Effector CD8-positive, alpha-beta T cell (primary cell): ENCODE results near the gene WDR4.
"Not testable (repeated sequence)": the region's sequence is repeated elsewhere in the genome, so short reads cannot be mapped to it uniquely, and the experiment has no call there.

Source experiments
- DNase-seq: peaks from one replicate; lab custom pipeline; 2025; lab: John Stamatoyannopoulos, UW

Gene WDR4

DNA sequence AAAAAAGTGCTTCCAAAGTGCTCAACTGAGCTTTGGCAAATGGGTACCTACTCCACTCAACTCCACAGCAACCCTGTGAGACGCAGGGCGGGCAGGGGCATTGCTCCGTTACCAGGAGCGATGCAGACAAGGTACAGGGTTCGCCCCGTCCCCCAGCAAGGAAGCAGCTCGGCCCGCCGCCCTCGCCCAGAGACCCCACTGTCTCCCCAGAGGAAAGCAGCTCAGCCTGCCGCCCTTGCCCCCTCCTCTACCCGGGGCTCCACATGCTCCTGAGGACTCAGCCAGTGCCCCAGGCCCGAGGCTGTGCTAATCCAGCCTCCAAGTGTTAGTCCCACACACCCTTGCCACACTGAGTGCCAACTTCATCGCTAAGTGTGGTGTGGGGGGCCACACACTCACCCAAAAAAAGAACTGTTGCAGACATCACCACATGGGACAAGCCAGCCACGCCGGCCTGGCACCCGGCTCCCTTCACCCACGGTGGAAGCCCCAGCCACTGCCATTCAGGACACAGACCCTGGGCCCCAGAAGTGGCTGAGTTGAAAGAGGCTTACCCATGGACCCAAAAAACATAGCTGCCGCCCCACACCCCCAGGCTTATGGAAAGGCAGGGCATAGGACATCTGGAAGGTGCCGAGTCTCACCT is 26.3 kb downstream of the WDR4 start:
- DNase-seq, result no peak

DNA sequence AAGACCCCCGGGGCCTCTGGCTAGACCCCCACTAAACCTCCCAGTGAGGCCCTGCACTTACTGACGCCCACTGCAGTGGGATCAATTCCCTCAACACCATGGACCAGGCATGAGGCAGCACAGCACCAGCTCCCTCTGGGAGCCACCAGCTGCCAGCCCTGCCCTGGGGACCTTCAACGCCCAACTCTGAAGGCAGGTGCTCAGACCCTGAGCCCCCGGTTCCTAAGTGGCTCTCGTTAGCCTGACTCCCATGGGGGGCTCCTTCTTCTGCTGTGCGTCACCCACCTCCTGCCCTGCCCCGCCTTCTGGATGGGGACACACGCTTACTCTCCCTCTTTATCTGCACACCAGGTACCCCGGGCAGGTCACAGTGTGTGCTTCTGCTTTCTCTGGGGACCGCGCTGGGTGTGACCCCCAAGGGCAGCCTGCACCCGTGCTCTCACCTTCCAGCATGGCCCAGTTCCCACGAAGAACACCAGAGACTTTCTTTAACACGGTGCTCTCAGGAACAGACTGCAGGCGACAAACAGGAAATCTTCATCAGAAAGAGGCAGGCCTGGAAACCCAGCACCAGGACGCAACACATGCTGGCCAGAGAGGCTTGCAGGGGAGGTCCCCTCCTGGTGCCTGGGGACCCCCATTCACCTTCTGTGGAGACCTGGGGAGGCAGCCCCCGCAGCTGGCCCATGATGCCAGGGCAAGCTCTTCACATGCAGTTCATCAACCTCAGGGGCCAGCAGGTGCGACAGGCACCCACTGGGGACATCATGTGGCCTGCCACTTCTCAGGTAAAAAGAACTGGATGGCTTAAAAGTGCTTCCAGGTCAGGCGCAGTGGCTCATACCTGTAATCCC is 27.3 kb downstream of the WDR4 start:
- DNase-seq, result no peak

DNA sequence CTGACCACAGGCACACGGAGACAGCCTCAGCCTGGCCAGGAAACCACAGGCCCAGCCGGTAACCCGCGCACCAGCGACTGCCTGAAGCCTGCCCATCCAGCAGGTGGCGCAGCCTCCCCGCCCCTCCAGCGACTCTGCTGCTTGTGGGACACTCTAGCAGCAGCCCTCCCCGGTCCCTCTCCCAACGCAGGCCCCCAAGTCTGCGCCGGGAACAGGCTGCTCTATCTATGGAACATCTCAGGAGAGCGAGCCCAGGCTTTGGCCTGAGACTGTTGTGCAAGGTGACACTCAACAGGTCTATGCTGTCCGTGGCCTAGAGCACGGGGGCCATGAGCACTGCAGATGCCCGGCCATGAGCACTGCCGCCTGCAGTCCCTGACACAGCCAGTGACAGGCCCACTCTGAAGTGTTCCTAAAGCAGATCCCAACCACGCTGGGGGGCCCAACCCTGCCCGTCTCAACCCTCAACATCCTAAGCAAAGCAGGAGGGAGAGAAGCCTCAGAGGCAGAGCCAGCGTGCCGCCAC is 28.4 kb downstream of the WDR4 start:
- DNase-seq, result no peak

DNA sequence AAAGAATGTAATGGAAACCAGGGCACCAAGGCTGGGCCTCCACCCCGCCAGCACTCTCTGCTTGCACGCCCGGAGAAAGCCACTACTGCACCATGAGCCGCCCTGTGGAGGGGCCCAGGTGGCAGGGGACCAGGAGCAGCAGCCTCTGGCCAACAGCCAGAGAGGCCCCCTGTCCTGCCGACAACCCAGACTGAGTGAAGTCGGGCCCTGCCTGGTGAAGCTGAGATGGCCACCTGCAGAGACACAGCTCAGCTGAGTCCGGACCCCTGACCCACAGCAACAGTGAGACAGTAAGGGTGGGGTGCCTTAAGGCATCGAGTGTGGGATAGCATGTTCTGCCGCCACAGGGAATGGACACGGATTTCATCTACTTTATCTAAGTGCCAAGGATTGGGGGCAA is 28.9 kb downstream of the WDR4 start:
- no peak for DNase-seq

DNA sequence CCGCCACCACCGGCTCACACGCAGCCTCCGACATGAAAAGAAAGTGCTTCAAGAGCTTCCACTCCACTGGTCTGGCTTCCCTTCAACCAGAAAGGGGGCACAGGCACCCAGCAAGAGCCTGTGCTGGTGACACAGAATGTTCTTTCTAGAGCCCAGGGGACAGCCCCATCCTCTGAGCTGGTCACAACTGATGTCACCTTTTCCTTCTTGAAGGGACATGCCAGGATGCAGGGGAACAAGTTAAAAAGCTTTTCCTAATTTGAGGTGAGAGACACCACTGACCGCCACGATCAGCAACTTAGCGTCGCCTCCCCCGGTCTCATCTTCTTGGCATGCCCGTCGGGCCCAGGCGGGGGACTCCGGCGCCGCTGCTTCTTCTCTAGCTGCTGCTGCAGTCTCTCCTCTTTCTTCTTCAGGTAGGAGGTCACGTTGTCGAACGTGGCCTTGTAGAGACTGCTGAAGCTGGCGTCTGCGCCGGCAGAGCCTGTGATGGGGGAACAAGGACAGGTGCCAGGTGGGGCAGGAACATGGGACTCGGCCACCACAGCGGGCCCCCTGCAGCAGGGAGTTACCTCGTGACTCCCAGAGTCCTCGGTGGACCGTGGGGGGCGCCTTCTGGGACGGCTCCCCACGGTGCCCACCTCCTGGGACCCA is 29.5 kb downstream of the WDR4 start:
- no peak for DNase-seq

DNA sequence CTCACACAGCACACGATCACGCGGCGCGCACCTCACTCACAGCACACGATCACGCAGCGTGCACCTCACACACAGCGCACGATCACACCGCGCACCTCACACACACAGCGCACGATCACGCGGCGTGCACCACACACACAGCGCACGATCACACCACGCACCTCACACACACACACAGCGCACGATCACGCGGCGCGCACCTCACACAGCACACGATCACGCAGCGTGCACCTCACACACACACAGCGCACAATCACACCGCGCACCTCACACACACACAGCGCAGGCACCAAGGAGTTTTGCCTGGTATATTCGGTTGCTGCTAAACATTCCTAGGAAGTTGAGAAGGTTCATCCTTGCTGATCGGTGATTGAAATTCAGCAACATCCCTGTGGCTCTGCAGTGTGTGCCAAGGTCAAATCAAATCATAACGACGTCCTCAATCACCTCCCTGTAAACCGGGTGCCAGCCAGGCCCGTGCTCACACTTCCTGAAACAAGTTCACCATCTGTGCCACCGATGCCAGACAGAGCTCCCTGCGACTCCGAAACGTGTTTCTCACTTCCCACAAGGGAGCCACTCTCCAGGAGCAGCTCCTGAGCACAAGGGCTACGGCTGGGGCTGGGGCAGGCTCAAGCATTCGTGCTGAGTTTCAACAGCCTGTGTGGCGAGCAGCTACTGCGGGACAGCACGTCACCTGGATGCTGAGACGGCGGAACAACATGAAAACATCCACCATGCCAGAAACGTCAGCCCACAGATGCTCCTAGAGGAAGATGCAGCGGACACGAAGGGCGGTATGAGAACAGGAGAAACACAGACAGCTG is 30.2 kb downstream of the WDR4 start:
- no peak for DNase-seq

DNA sequence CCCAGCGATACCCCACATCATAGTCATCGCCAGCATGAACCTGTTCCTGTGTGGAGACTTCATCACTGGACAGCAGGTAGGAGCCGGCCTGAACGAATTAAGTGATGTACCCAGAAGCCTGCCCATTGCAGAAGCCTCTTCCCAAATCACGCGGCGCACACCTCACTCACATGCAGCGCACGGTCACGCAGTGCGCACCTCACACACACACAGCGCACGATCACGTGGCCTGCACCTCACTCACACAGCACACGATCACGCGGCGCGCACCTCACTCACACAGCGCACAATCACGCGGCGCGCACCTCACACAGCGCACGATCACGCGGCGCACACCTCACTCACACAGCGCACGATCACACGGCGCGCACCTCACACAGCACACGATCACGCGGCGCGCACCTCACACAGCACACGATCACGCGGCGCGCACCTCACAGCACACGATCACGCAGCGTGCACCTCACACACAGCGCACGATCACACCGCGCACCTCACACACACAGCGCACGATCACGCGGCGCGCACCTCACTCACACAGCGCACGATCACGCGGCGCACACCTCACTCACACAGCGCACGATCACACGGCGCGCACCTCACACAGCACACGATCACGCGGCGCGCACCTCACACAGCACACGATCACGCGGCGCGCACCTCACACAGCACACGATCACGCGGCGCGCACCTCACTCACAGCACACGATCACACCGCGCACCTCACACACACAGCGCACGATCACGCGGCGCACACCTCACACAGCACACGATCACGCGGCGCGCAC is 31.0 kb downstream of the WDR4 start:
- not testable (repeated sequence) for DNase-seq

DNA sequence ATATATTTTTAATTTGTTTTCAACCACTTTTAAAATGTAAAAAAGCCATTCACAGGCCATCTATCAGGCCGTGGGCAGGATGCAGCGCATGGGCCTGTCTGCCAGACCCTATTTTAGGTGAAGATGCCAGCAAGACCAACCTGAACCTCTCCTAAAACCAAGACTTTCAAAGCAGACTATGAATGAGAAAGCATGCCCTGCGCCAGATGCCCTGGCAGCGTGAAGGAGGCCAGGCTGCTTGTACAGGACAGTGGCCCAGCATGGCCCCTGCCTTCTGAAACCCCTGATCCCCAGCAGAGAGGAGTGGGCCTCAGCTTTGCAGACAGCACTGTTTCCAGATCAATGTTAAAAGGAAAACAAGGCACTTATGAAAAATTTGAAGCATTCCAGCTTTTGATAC is 31.6 kb downstream of the WDR4 start:
- no peak for DNase-seq

DNA sequence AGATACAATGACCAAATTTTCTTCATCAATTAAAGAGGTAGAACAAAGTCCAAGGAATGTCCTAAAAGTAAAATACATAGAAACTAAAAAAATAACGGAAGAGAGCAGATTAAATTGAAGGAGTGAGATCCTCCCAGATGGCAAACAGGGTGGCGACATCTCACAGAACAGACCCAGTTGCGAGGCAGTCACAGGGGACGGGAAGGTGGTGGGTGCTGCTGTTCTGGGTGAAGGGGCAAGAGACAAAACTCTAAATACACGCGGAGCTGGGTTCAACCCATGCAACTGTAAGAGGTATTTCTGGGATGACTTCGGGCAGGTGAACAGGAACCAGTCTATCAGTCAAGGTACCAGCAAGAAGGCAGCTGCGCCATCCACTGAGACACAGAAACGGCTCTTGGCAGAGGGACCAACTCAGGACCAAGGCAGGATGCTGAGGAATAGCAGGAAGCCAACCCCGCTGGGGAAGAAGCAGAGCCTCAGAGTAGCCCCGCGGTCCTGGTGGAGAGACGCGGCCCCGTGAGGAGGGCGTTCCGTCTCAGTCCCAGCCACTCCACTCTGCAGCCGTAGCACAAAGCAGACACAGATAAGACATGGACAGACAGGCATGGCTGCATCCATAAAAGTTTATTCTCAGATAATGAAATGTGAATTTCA is 32.2 kb downstream of the WDR4 start:
- no peak for DNase-seq

DNA sequence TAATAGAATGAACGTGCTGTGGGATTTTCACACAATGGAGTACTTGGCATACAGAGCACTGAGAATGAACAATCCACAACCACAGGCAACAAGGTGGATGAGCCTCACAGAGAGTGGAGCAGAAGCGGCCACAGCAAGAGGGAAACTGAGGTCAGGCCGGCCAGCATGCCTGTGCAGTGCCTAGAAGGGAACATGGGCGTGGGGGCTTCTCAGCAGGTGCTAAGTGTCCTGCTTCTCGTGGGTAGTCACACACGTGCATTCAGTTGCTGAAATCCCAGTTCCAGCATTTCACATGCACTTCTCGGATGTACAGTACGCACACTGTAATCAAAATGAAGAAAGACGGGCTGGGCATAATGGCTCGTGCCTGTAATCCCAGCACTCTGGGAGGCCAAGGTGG is 33.1 kb downstream of the WDR4 start:
- no peak for DNase-seq

DNA sequence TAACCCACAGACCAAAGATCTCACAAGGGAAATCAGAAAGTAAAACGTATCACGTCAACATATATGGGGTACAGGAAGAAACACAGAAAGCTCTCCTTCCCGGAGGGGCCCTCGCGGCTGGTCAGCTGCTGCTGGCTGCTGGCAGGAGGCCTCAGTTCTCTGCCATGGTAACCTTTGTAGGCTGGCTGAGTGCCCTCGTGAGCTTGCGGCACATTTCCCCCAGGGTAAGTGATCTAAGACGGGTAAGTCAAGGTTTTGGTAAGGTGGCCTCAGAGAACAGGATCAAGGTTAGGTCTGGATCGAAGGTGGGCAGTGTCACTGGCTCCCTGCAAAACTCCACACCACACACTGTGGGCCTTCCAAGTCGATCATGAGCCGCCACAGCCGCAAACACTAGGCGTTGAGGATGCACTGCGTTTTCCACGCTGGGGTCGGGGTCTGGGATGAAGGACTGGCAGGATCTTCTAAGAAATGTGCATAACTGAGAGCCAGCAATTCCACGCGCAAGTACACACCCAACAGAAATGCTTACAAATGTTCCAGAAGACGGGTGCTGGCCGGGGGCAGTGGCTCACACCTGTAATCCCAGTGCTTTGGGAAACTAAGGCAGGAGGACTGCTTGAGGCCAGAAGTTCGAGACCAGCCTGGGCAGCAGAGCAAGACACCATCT is 33.9 kb downstream of the WDR4 start:
- no peak for DNase-seq

DNA sequence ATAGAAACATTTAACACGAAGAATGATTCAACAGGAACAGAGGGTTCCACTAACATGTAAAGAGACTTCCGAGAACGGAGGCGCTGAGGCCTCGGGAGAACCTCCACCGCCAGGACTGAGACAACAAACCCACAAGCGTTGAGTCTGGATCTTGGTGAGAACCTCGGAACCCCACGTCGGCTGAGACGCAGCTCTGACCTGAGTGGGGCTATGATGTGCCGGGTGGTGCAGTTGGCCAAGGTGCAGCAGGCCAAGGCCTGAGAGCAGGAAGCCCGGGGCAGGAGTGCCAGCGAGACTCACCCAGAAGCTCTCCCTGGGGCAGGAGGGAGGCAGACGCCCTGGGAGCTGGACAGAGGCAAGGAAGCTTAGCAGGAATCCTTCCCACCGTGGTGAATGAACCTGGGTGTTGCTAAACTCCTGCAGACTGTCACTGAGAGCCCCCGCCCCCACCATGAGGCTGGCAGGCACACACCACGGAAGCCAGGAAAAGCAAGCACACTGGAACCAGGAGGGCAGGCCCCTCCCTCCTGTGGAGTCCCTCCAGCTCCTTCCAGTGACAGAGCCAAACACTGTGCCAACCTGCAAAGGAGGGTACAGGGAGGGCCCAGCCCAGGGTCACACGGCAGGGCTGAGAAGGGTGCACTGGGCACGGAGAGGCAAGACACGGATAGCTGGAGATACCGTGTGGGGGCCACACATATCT is 34.8 kb downstream of the WDR4 start:
- DNase-seq, result no peak

DNA sequence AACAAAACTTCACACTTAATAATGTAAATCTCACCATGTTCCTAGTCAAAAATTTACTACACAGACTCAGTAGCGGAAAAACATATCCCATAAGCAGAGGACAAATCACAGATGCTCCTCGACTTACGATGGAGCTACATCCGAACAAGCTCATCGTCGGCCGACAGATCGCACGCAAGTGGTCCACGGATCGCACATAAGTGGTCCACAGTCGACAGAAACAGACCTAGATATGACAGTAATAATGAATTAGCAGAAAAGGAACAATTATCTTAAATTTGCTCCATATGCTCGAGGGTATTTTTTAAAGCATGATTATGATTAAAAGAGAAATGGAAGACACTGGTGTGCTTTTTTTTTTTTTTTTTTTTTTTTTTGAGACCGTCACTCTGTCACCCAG is 36.3 kb downstream of the WDR4 start:
- no peak for DNase-seq

DNA sequence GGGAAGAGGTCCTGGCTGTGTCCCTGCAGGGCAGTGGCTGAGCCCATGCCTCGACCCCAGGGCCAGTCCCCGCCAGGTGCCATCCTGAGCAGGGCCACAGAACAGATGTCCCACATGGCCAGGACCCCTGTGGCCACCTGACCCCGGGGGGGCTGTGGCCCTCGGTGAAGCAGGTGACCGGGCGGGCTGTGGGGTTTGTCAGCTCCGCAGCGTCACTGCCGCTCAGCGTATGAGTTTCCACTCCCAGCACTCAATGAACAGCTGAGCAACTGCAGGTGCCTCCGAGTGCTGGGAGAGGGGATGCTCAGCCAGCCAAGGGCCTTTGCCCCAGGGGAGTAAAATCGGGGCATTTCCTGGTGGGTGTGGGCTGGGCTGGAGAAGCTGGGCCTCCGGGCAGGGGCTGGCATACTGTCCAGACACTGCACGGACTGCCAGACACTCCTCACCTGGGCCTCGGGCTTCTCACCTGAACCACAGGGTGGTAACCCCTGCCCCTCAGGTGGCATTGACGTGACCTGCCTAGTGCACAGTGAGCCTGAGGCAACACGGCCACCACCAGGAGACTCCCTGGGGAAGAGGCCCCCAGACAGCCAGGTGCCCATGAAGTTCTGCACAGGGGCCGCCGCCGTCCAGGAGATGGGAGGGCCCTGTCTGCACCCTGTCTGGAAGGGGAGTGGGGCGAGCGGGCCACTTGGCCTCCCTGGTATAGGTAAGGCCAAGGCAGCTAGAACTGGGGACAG is 37.3 kb downstream of the WDR4 start:
- DNase-seq, result not testable (repeated sequence)

DNA sequence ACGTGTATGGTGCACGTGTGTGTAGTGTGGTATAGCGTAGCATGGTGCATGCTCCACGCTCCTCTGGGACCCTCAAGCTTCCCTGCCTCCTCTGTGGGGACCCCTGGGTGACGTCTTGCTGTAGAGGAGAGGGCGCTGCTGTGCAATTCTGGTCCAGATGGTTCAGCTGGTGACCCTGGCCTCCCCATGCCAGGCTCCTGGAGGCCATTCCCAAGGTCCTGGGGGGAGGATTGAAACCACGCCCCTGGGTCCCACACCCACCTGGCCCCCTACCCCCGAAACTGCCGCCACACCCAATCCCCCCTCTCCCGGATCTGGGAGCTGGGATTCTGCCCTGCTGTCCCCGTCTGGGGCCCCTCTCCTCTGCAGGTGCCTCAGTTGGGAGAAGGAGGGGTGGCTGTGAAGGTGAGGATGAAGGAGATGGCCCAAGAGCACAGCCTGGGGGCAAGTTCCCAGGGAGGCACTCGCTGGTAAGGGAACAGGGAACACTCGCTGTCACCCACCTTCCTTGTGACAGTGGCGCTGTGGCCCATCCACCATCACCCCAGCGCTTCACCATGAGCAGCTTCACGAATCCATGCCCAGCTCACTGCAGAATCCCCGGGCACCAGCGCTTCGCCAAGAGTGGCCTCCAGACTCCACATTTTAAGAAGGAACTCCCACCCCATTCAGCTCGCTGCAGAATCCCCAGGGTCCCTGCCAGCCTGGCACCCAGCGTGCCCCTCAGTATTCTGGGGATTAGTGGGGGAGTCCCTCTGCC is 38.0 kb downstream of the WDR4 start:
- no peak for DNase-seq

DNA sequence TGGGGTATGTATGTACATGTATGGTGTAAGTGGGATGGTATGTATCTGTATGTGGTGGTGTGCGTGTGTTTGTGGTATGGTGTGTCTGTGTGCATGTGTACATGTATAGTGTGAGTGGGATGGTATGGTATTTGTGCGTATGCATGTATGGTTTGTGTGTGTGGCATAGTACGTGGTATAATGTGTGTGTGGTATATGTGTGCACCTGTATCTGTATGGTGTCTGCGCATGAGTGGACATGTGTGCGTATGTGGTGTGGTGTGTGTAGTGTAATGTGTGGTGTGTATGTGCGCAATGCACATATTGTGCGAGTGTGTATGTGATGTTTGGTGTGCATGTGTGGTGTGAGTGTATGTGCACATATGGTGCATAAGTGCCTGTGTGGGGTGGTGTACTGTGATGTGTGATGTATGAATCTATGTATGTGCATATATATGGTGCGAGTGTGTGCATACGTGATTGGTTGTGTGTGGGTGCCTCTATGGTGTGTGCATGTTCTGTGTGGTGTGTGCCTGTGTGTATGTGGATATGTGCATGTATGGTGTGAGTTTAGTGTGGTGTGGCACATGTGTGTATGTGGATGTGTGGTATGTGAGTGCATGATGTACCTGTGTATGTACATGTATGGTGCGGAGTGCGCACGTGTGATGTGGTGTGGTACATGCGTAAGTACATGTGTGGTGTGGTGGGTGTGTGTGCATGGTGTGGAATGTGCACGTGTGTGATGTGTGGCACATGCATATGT is 38.8 kb downstream of the WDR4 start:
- no peak for DNase-seq
